HFF-Myc (cell line): ENCODE measurements around the gene ELF2.
"Not testable (repeated sequence)": the region's sequence is repeated elsewhere in the genome, so short reads cannot be mapped to it uniquely, and the experiment has no call there.

ENCODE experiments used
- DNase-seq: peaks from one replicate; pipeline ENCODE4 v3.0.0-alpha.2; 2011; ENCODE audit warnings: low read depth; ENCODE audit errors: extremely low read depth
- H3K4me3 ChIP-seq: replicated peaks from 2 replicates; pipeline ENCODE4 v1.5.1; 2011; ENCODE audit warnings: low read depth, mild to moderate bottlenecking, control low read depth, low read length
- TF ChIP-seq, protein P1 (sequence below): IDR thresholded peaks from 2 replicates; pipeline ENCODE4 v1.5.1; 2012; ENCODE audit warnings: mild to moderate bottlenecking, low read depth, low read length, control low read depth; ENCODE audit errors: missing control alignments

The ELF2 gene

DNA sequence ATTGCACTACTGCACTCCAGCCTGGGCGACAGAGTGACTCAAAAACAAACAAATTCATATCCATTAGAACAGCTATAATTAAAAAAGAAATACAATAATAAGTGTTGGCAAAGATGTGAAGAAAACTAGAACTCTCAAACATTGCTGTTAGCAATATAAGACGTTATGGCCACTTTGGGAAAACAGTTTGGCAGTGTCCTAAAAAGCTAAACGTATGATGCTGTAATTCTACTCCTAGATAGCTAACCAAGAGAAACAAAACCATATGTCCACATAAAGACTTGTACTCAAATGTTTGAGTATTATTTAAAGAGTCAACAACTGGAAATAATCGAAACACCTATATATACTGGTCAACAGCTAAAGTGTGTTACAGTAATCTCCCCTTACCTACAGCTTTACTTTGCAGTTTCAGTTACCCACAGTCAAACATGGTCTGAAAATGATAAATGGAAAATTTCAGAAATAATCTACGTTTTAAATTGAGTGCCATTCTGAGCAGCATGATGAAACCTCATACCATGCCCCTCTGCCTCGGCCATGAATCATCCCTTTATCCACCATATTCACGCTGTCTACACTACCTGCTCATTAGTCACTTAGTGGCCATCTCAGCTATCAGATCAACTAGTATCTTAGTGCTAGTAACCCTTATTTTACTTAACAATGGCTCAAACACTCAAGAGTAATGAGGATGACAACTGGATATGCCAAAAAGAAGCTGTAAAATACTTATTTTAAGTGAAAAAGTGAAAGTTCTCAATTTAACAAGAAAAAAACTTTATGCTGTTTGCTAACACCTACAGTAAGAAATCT lies 4.9 kb downstream of the ELF2 start:
- no peak overlapping the region for H3K4me3 ChIP-seq
- no peak for DNase-seq
- TF ChIP-seq, protein P1, sequence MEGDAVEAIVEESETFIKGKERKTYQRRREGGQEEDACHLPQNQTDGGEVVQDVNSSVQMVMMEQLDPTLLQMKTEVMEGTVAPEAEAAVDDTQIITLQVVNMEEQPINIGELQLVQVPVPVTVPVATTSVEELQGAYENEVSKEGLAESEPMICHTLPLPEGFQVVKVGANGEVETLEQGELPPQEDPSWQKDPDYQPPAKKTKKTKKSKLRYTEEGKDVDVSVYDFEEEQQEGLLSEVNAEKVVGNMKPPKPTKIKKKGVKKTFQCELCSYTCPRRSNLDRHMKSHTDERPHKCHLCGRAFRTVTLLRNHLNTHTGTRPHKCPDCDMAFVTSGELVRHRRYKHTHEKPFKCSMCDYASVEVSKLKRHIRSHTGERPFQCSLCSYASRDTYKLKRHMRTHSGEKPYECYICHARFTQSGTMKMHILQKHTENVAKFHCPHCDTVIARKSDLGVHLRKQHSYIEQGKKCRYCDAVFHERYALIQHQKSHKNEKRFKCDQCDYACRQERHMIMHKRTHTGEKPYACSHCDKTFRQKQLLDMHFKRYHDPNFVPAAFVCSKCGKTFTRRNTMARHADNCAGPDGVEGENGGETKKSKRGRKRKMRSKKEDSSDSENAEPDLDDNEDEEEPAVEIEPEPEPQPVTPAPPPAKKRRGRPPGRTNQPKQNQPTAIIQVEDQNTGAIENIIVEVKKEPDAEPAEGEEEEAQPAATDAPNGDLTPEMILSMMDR: no peak

DNA sequence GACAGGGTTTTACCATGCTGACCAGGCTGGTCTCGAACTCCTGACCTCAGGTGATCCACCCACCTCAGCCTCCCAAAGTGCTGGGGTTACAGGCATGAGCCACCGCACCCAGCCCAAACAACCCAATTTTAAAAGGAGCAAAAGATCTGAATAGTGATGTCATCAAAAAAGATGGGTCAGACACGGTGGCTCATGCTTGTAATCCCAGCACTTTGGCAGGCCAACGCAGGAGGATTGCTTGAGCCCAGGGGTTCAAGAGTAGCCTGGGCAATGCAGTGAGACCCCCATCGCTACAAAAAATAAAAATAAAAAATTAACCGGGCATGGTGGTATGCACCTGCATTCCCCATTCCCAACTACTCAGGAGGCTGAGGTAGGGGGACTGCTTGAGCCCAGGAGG lies 6.1 kb downstream of the ELF2 start:
- DNase-seq: no peak
- TF ChIP-seq, protein P1: no peak

DNA sequence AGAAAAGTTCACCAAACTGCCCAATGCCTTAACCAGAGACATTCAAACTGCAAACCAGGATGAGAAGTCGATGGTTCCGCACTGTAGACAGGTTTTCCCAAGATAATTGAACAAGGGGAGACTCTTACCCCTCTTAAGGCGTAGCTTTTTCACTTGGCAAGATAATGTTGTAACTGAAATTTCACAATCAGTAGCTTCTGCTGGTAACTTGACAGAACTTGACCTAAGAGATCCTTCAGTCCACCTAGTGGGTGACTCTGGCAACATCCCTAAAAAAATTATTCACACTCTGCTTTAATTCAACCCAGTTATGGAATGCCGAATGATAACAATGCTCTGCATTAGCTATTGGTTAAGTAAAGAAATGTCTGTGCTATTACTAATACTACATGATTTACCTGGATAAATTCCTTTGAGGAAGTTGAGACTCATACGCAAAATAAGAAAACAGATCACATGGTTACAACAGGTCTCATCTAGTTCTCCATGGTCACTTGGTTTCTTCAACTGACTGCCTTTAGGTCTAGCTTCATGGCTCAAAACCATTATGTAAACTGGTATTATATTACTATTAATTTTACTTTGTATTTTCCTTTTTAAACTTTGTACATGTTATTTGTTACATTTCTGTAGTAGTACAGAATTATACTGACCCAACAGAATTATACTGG lies 9.1 kb downstream of the ELF2 start:
- no peak overlapping the region for H3K4me3 ChIP-seq
- DNase-seq: no peak
- TF ChIP-seq, protein P1: peak; percentile 37

More for the DNA sequence above, 6.1 kb downstream of the ELF2 start:
- H3K4me3 ChIP-seq: no peak overlapping the region

DNA sequence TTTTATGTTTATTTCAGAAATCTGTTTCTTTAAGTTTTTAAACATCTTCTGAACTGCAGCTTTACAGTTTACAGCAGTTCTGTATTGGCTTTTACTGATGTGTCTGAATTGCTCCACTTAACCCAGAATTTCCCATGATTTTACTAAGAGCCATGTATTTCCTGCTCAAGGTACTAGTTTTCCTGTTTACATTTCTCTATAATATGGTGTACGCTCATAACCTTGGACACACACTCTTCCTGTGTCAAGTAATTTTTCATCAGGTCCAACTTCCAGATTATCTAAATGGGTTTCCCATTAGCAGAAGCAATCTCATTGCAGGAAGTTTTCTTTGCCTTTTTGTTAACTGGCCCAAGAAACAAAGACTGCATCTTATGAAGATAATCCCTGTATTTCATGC lies 12.3 kb downstream of the ELF2 start:
- TF ChIP-seq, protein P1: no peak
- no peak overlapping the region for H3K4me3 ChIP-seq
- no peak for DNase-seq

DNA sequence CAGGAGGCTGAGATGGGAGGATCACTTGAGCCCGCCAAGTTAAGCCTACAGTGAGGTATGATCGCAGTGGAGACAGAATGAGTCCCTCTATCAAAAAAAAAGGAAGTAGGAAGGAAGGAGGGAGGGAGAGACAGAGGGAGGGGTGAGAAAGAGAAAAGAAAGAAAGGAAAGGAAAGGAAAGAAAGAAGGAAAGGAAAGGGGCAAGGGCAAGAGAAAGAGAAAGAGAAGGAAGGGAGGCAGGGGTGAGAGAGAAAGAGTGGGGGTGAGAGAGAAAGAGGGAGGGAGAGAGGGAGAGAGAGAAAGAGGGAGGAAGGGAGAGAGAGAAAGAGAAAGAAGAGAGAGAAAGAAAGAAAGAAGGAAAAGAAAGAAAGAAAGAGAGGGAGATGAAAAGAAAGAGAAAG lies 13.2 kb downstream of the ELF2 start:
- DNase-seq: no peak
- no peak overlapping the region for H3K4me3 ChIP-seq
- TF ChIP-seq, protein P1: no peak

DNA sequence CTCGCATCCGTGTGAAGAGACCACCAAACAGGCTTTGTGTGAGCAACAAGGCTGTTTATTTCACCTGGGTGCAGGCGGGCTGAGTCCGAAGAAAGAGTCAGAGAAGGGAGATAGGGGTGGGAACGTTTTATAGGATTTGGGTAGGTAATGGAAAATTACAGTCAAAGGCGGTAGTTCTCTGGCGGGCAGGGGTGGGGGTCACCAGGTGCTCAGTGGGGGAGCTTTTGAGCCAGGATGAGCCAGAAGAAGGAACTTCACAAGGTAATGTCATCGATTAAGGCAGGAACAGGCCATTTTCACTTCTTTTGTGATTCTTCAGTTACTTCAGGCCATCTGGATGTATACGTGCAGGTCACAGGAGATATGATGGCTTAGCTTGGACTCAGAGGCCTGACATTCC lies 19.0 kb downstream of the ELF2 start:
- not testable (repeated sequence) for DNase-seq, H3K4me3 ChIP-seq

DNA sequence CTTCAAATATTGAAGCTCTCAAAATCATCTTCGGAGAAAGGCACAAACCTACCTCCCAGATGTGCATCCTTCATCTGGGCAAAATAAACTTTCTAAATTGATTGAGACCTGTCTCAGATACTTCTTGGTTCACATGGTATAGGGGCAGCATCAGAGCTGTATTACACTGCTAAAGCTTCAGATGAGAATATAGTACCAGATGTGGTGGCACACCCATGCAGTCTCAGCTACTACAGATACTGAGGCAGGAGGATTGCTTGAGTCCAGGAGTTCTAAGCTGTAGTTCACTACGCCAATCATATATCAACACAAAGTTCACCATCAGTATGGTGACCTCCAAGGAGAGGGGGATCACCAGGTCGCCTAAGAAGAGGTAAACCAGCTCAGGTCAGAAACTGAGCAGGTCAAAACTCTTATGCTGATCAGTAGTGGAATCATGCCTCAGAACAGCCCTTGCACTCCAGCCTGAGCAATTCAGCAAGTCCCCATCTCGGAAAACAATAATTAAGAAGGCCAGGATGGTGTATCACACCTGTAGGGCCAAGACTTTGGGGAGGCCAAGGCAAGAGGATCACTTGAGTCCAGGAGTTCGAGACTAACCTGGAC lies 22.0 kb downstream of the ELF2 start:
- H3K4me3 ChIP-seq: no peak overlapping the region
- TF ChIP-seq, protein P1: no peak
- DNase-seq: no peak
